Activated CD8-positive, alpha-beta T cell treated with anti-CD3 and anti-CD28 coated beads for 36 hours (primary cell): ENCODE results near the gene LRRC8B. TPM values are rescaled to one million over a fixed set of nuclear protein-coding genes. Genes with fewer than 3 reads are reported as not detected.
"Not testable (repeated sequence)": the region's sequence is repeated elsewhere in the genome, so short reads cannot be mapped to it uniquely, and the experiment has no call there.

Experiments
- ATAC-seq: fragments of 200-7000 bp; cut with Tn5 transposase; one replicate; pipeline ENCODE4 v1.10.0; 2021; ENCODE audit warnings: mild to moderate bottlenecking, moderate library complexity
- CTCF ChIA-PET: fragments of 350-600 bp; sonication (Branson Sonifier 250); formaldehyde crosslinking; loops from one replicate; lab custom pipeline; 2021; ENCODE audit warnings: antibody characterized with exemption; lab: Charles Lee
- POLR2A ChIA-PET: fragments of 350-600 bp; sonication (Branson Sonifier 250); formaldehyde crosslinking; loops from one replicate; lab custom pipeline; 2021; ENCODE audit warnings: antibody characterized with exemption; lab: Charles Lee
- DNase-seq: peaks from one replicate; pipeline ENCODE4 v3.0.0-alpha.2; 2020
- H3K27ac Mint-ChIP-seq: one replicate; pipeline ENCODE4 v1.8.0; 2021; ENCODE audit warnings: mild to moderate bottlenecking, mixed read lengths
- H3K27me3 Mint-ChIP-seq: one replicate; pipeline ENCODE4 v1.8.0; 2021; ENCODE audit warnings: mixed read lengths
- H3K36me3 Mint-ChIP-seq: one replicate; pipeline ENCODE4 v1.8.0; 2021; ENCODE audit warnings: low read depth, mixed read lengths
- H3K4me1 Mint-ChIP-seq: one replicate; pipeline ENCODE4 v1.8.0; 2021; ENCODE audit warnings: low read depth, mixed read lengths
- H3K4me3 Mint-ChIP-seq: one replicate; pipeline ENCODE4 v1.8.0; 2021; ENCODE audit warnings: mild to moderate bottlenecking, moderate library complexity, mixed read lengths
- H3K9me3 Mint-ChIP-seq: one replicate; pipeline ENCODE4 v1.8.0; 2021; ENCODE audit warnings: mixed read lengths
- CTCF ChIP-seq: fragments of 200-600 bp; IDR thresholded peaks from one replicate; pipeline ENCODE4 v1.8.0; 2022; ENCODE audit warnings: antibody characterized with exemption, mild to moderate bottlenecking
- intact Hi-C: fragments of 100-400 bp; cut with micrococcal nuclease; formaldehyde crosslinking; loops from one replicate; pipeline ENCODE4 v1.10.0; 2022
- total RNA-seq, 2 experiments: library from RNA; stranded (reverse); gene quantifications; one replicate each; pipeline ENCODE4 v1.2.3, GENCODE V29; 2021

The LRRC8B gene
- total RNA-seq, 2 experiments from 2014 or later = 24.9 to 31.7 TPM

DNA sequence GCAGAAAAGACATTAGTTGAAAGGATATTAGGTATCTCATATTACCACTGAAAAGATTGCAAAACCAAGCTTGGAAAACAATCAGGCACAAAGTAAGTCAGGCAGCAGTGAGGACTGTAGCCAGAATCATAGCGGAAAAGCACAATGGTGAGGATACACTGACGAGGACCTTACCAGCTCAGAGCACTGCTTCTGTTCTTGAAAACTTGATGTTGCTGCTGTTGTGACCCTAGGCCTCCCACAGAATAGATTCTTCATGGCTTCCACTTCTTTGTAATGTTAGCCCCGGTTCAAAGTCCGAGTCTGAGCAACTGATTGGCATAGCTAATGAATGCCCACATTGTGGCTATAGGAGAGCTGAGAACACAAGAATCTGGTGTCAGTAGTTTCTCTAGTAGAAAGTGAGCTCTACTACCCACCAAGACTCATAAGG is 63.1 kb downstream of the LRRC8B start:
- TF ChIP-seq CTCF = no peak
- peaks cover 76% of the 10 kb centered on the region for H3K4me1 Mint-ChIP-seq
- intact Hi-C loops = no loop called here
- H3K27me3 Mint-ChIP-seq = no peaks in the 10 kb centered on the region
- no peak overlapping the region for H3K4me3 Mint-ChIP-seq
- H3K27ac Mint-ChIP-seq = no peak overlapping the region
- DNase-seq (no peak), ATAC-seq (no peak)
- POLR2A ChIA-PET = interaction anchor here (0.9 kb wide), 1 partner anchor 15 kb away, joined by 3 read pairs; no protein-coding TSS in a partner anchor
- CTCF ChIA-PET = interaction anchor here (0.9 to 1.4 kb wide), 5 partner anchors 9 to 175 kb away, joined by 3 to 4 read pairs (median 3); no protein-coding TSS in a partner anchor
- H3K9me3 Mint-ChIP-seq = no peaks in the 10 kb centered on the region
- H3K36me3 Mint-ChIP-seq = peaks cover 74% of the 10 kb centered on the region

DNA sequence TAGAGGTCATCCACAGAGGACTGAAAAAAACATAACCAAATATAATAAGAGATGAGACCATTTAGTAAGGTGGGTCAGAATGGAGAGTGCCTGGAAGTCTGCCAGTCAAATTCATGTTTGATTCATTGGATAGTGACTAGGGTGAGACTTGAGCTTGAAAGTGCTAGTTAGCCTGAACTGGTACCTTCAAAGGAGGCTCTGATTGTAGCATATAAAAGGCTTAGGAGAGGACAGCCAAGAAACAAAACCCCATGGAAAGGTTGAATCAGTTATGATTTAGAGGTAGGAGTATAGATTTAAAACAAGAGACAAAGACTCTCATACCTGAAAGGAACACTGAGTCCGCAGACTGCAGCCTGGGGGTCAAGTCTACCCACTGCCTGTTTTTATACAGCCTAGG is 63.9 kb downstream of the LRRC8B start:
- TF ChIP-seq CTCF = no peak
- ChIA-PET POLR2A (no interaction called here), CTCF (interaction anchor here (1.0 to 2.0 kb wide), 4 partner anchors 9 to 174 kb away, joined by 3 to 5 read pairs (median 3); no protein-coding TSS in a partner anchor)
- no peaks in the 10 kb centered on the region for H3K9me3 Mint-ChIP-seq
- H3K36me3 Mint-ChIP-seq = peaks cover 74% of the 10 kb centered on the region
- DNase-seq (no peak), ATAC-seq (no peak)
- H3K4me3 Mint-ChIP-seq = no peak overlapping the region
- H3K4me1 Mint-ChIP-seq = peaks cover 78% of the 10 kb centered on the region
- intact Hi-C loops = no loop called here
- H3K27me3 Mint-ChIP-seq = no peaks in the 10 kb centered on the region
- H3K27ac Mint-ChIP-seq = peak overlapping the region; percentile 73

DNA sequence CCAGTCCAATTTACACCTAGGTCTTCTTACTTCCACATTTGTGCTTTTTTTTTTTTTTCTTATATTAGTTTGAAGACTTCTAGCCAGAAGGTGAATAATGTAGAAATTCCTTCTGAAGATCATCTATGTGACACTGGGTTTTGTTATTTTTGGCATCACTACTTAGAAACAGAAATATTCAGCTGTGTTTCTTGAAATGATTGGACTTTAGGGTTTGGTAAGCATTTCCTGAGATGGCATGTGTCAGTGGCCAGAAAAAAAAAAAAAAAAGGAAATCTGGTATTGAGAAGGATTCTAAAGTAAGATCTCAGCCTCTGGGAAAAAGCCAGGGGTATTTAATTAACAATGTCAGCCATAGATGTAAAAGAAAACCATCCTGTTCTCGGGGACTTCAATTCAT is 64.9 kb downstream of the LRRC8B start:
- ATAC-seq (peak; percentile 22), DNase-seq (no peak)
- intact Hi-C loops = no loop called here
- no peak for TF ChIP-seq CTCF
- Mint-ChIP-seq H3K4me3 (no peak overlapping the region), H3K27me3 (no peaks in the 10 kb centered on the region), H3K4me1 (peaks cover 78% of the 10 kb centered on the region), H3K36me3 (peaks cover 70% of the 10 kb centered on the region), H3K27ac (peak overlapping the region; percentile 18), H3K9me3 (no peaks in the 10 kb centered on the region)
- POLR2A ChIA-PET = interaction anchor here (0.6 to 1.1 kb wide), 3 partner anchors 13 to 463 kb away, joined by 3 to 4 read pairs (median 3); no protein-coding TSS in a partner anchor
- CTCF ChIA-PET = interaction anchor here (0.6 to 2.0 kb wide), 8 partner anchors 8 to 693 kb away, joined by 3 to 5 read pairs (median 3); no protein-coding TSS in a partner anchor

- H3K27me3 Mint-ChIP-seq = no peaks in the 10 kb centered on the region
- TF ChIP-seq CTCF = no peak
- ATAC-seq = peak; percentile 58
- intact Hi-C loops = loop anchor here (5.0 kb wide), 1 partner anchor 33 kb away; no protein-coding TSS in a partner anchor
- peaks cover 60% of the 10 kb centered on the region for H3K36me3 Mint-ChIP-seq
- H3K27ac Mint-ChIP-seq = peak overlapping the region; percentile 67
- no peak overlapping the region for H3K4me3 Mint-ChIP-seq
- peaks cover 76% of the 10 kb centered on the region for H3K4me1 Mint-ChIP-seq
- CTCF ChIA-PET = interaction anchor here (1.0 to 2.0 kb wide), 7 partner anchors 8 to 125 kb away, joined by 3 to 5 read pairs (median 3); no protein-coding TSS in a partner anchor
- POLR2A ChIA-PET = interaction anchor here (1.1 kb wide), 1 partner anchor 12 kb away, joined by 3 read pairs; no protein-coding TSS in a partner anchor
- H3K9me3 Mint-ChIP-seq = no peaks in the 10 kb centered on the region
- DNase-seq = peak; percentile 31
Observed at GRCh38 chr1:89590341-89591080, 65.9 kb downstream of the LRRC8B start.

GRCh38 chr1:89592861-89593302 is 68.3 kb downstream of the LRRC8B start:
- peaks cover 78% of the 10 kb centered on the region for H3K4me1 Mint-ChIP-seq
- intact Hi-C loops = loop anchor here (5.0 kb wide), 1 partner anchor 36 kb away; no protein-coding TSS in a partner anchor
- H3K9me3 Mint-ChIP-seq, H3K4me3 Mint-ChIP-seq, H3K27me3 Mint-ChIP-seq, ATAC-seq, DNase-seq: not testable (repeated sequence)
- peaks cover 47% of the 10 kb centered on the region for H3K36me3 Mint-ChIP-seq
- ChIA-PET CTCF (interaction anchor here (3.9 to 7.8 kb wide), 2 partner anchors 13 to 108 kb away, joined by 11 to 58 read pairs; no protein-coding TSS in a partner anchor), POLR2A (interaction anchor here (0.7 kb wide), 1 partner anchor 12 kb away, joined by 3 read pairs; no protein-coding TSS in a partner anchor)
- H3K27ac Mint-ChIP-seq = peak overlapping the region; percentile 57
